ENCODE results near the gene FOXO6.

Gene FOXO6

DNA sequence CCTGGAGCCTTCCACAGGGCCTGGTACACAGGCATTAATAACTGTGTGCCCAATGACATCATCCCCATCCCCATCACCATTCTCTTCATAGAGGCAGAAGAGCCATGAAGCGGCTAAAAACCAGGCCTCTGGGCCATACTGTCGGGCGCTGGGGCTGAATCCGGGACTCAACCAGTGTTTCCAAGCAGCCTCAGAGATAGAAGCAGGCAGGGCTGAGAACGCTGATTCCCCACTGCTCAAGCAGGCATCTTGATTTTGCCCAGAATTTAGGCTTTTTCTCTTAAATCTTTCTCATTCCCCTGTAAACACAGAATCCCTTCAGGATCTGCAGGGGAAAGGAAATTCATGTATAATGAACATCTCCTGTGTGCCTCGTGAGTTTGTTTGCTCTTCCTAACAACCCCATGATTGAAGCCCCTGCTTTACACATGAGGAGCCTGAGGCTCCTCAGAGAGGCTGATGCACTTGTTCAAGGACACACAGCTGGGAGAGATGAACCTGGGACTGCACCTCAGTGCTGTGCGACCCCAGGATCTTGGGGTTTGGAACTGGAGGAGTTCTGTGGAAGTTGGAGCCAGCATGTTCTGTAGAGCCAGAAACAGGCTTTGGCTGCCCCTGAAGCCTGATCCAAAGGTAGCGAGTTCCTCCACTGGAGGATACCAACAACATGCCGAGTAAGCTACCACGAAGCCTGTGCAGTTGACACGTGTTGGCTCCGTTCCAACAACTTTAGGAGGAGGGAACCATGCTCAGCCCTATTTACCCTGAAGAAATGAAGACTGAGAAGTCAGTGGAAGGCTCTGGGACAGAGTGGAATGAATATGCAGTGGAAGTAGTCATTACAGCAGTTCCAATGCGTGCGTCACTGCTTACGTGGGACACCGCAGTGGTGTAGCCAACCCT, 67.8 kb downstream of the FOXO6 start:
- H3K4me3 ChIP-seq (ENCODE audit: low read depth, low read length) = no peak overlapping the region
- no peak overlapping the region for H3K27ac ChIP-seq

DNA sequence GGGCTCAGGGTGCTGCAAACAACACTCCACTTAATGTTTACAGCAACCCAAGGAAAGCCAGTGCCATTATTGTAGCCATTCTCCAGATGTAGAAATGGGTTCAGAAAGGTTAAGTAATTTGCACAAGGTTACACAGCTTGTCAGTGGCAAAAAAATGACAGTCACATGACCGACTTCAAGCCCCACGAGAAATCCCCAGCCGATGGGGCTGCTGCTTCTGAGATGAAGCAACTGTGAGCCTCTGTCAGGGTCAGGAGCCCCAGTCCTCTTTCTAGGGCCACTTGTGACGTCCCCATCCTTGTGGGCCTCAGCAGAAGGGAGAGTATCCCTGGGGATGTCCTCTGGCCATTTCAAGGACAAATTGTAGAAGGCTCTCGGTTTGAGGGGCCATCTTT, 68.4 kb downstream of the FOXO6 start:
- H3K27ac ChIP-seq = no peak overlapping the region
- no peaks in the 10 kb centered on the region for H3K36me3 ChIP-seq (replicated peaks)
- no peak for DNase-seq
- H3K4me3 ChIP-seq (ENCODE audit: low read depth, low read length) = no peak overlapping the region
- TF ChIP-seq, protein P1, sequence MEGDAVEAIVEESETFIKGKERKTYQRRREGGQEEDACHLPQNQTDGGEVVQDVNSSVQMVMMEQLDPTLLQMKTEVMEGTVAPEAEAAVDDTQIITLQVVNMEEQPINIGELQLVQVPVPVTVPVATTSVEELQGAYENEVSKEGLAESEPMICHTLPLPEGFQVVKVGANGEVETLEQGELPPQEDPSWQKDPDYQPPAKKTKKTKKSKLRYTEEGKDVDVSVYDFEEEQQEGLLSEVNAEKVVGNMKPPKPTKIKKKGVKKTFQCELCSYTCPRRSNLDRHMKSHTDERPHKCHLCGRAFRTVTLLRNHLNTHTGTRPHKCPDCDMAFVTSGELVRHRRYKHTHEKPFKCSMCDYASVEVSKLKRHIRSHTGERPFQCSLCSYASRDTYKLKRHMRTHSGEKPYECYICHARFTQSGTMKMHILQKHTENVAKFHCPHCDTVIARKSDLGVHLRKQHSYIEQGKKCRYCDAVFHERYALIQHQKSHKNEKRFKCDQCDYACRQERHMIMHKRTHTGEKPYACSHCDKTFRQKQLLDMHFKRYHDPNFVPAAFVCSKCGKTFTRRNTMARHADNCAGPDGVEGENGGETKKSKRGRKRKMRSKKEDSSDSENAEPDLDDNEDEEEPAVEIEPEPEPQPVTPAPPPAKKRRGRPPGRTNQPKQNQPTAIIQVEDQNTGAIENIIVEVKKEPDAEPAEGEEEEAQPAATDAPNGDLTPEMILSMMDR (IDR thresholded peaks at IDR 0.05; ENCODE audit: low read depth, low read length, missing control alignments) = no peak
- in situ Hi-C loops (cut with HindIII; ENCODE audit: low pct_ligation_motif_present, low sequenced_read_pairs) = no loop called here
- H3K27me3 ChIP-seq (replicated peaks) = no peaks in the 10 kb centered on the region

More for the DNA sequence above, 67.8 kb downstream of the FOXO6 start:
- Histone ChIP-seq H3K27me3 (replicated peaks) (no peaks in the 10 kb centered on the region), H3K36me3 (replicated peaks) (no peaks in the 10 kb centered on the region)
- in situ Hi-C loops (cut with HindIII; ENCODE audit: low pct_ligation_motif_present, low sequenced_read_pairs) = no loop called here
- no peak for DNase-seq
- TF ChIP-seq, protein P1 (IDR thresholded peaks at IDR 0.05; ENCODE audit: low read depth, low read length, missing control alignments) = no peak

DNA sequence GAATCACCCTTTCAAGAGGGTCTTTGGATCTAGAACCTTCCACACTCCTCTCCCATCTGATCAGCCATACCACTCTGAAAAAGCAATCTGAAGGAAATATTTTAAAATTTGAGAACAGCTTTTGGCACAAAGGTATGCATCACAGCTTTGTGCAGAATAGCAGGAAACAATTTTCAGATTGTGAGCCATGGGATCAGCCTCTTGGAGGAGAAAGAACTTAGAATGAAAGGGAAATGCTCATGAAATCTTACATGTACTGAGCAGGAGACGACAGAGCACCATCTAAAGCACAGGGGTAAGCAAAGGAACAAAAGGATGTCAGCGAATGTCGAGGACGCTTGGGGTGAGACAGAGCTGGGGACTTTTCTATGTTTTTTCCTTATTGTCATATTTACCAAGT, 68.8 kb downstream of the FOXO6 start:
- Histone ChIP-seq H3K27ac (no peak overlapping the region), H3K36me3 (replicated peaks) (no peaks in the 10 kb centered on the region), H3K4me3 (ENCODE audit: low read depth, low read length) (no peak overlapping the region), H3K27me3 (replicated peaks) (no peaks in the 10 kb centered on the region)
- no peak for DNase-seq
- TF ChIP-seq, protein P1 (IDR thresholded peaks at IDR 0.05; ENCODE audit: low read depth, low read length, missing control alignments) = no peak
- in situ Hi-C loops (cut with HindIII; ENCODE audit: low pct_ligation_motif_present, low sequenced_read_pairs) = no loop called here

DNA sequence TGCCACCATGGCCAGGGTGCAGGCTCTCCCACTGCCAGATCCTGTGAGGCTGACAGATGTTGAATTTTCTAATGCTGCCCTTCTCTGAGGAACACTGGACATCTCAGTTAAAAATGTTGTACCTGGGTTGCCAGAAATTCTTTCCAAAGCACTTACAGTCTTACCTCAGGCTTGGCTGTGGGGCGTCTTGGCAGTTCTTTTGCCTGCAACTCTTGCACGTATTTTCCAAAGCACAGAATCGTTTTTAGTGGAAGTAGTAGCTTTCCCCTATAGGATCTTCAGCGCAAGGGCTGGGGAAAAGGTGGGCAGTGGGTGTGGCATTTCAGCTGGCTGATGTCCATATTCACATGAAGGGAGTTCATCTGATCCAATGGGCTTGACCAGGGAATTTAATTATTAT, 69.3 kb downstream of the FOXO6 start:
- no peaks in the 10 kb centered on the region for H3K27me3 ChIP-seq (replicated peaks)
- TF ChIP-seq, protein P1 (IDR thresholded peaks at IDR 0.05; ENCODE audit: low read depth, low read length, missing control alignments) = no peak
- no peak for DNase-seq
- no peak overlapping the region for H3K4me3 ChIP-seq (ENCODE audit: low read depth, low read length)
- in situ Hi-C loops (cut with HindIII; ENCODE audit: low pct_ligation_motif_present, low sequenced_read_pairs) = no loop called here
- no peak overlapping the region for H3K27ac ChIP-seq
- H3K36me3 ChIP-seq (replicated peaks) = no peaks in the 10 kb centered on the region

DNA sequence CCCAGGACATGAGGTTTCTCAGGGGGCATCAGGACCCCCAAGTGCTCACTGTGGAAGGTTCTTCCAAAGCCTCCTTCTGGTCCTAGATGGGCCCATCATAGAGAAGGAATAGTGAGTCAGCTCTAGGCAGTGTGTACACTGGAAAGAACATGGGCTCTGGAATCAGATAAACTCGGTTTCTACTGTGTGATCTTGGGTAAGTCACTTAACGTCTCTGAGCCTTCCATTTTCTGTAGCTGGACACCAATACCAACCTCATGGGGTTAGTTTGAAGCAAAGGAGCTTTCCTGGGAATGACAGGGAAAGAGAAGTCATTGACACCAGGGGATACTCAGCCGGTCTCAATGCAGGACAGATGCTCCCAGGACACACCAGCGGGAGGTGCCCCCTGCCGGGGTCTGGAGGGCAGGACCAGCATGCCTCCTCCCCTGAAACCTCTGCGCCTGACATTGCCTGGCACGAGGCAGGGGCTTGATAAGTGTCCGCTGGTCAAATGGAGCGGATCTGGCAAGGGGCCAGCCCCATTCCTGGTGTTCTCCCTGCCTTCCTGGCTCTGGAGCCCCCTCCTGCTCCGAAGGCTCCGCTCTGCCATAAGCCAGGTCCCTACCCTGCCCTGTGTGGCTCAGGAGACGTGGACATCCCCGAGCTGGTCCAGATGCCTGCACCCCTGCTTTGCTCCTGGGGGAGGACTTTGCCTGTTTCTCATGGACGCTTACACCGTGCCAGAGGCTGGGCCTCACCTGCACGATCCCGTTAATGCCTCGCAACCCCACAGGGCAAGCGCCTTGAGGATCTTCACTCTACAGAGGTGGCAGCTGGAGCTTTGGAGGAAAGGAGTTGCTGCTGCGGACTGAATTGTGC, 70.5 kb downstream of the FOXO6 start:
- TF ChIP-seq, protein P1 (IDR thresholded peaks at IDR 0.05; ENCODE audit: low read depth, low read length, missing control alignments) = no peak
- no peaks in the 10 kb centered on the region for H3K27me3 ChIP-seq (replicated peaks)
- H3K27ac ChIP-seq = no peak overlapping the region
- in situ Hi-C loops (cut with HindIII; ENCODE audit: low pct_ligation_motif_present, low sequenced_read_pairs) = no loop called here
- no peak overlapping the region for H3K4me3 ChIP-seq (ENCODE audit: low read depth, low read length)
- no peak for DNase-seq
- H3K36me3 ChIP-seq (replicated peaks) = no peaks in the 10 kb centered on the region
